Measurements from ENCODE around the gene EMC9. TPM values are rescaled to one million over a fixed set of nuclear protein-coding genes. Genes with fewer than 3 reads are reported as not detected.

EMC9 gene
- total and polyA plus RNA-seq, 4 donors: 8.6 to 17.8 (median 13.4) TPM

- H3K4me3 ChIP-seq (ENCODE audit: low read depth in 1 of 3, low read length in 3 of 3): no peak overlapping the region
- H3K36me3 ChIP-seq (ENCODE audit: control insufficient read depth in 4 of 4, insufficient read depth in 3 of 4, low read depth in 1 of 4, low read length in 3 of 4): peaks cover 4 to 31% (median 15%) of the 10 kb centered on the region in 4 donors
- H3K9ac ChIP-seq (ENCODE audit: low read depth in 1 of 2, low read length in 2 of 2): no peak overlapping the region
- peaks cover 5 to 29% (median 19%) of the 10 kb centered on the region in 4 donors for H3K4me1 ChIP-seq (ENCODE audit: control insufficient read depth in 4 of 4, insufficient read depth in 4 of 4, low read length in 3 of 4)
- no peak overlapping the region for H3K27ac ChIP-seq (ENCODE audit: low read depth in 1 of 2, low read length in 2 of 2)
- WGBS: 96% methylated on average over 10 of the region's 10 CpGs
- DNase-seq (ENCODE audit: low spot score): no peak
- no peaks in the 10 kb centered on the region for H3K9me3 ChIP-seq (ENCODE audit: control insufficient read depth in 4 of 4, low read length in 3 of 4)
- no peaks in the 10 kb centered on the region for H3K27me3 ChIP-seq (ENCODE audit: control insufficient read depth in 4 of 4, insufficient read depth in 4 of 4, low read length in 3 of 4)
- TF ChIP-seq YY1 (IDR thresholded peaks at IDR 0.05): no peak
- no peak for TF ChIP-seq NR2F2 (IDR thresholded peaks at IDR 0.05)
- TF ChIP-seq EGR1 (IDR thresholded peaks at IDR 0.05; ENCODE audit: low read depth in 2 of 2): no peak
- no peak for TF ChIP-seq FOXA2 (IDR thresholded peaks at IDR 0.05)
- TF ChIP-seq FOXA1 (IDR thresholded peaks at IDR 0.05): no peak
- no peak for TF ChIP-seq RXRA (IDR thresholded peaks at IDR 0.05)
- TF ChIP-seq JUND (IDR thresholded peaks at IDR 0.05): no peak
- no peak for TF ChIP-seq SP1 (IDR thresholded peaks at IDR 0.05)
- no peak for TF ChIP-seq HNF4G (IDR thresholded peaks at IDR 0.05)
- TF ChIP-seq ZBTB33 (IDR thresholded peaks at IDR 0.05): no peak
- TF ChIP-seq ATF3 (IDR thresholded peaks at IDR 0.05): no peak
- no peak for TF ChIP-seq GABPA (IDR thresholded peaks at IDR 0.05 in 1 of 2, conservative IDR thresholded peaks at IDR 0.05 in 1 of 2)
- no peak for TF ChIP-seq CTCF (IDR thresholded peaks at IDR 0.05; ENCODE audit: low read depth, low read length, missing input control)
These were observed 49.0 kb upstream of the EMC9 start for GRCh38 chr14:24190416-24190815.

- Histone ChIP-seq H3K36me3 (ENCODE audit: control insufficient read depth in 4 of 4, insufficient read depth in 3 of 4, low read depth in 1 of 4, low read length in 3 of 4) (peaks cover 8 to 40% (median 18%) of the 10 kb centered on the region in 4 donors), H3K27me3 (ENCODE audit: control insufficient read depth in 4 of 4, insufficient read depth in 4 of 4, low read length in 3 of 4) (no peaks in the 10 kb centered on the region), H3K4me3 (ENCODE audit: low read depth in 1 of 3, low read length in 3 of 3) (no peak overlapping the region), H3K4me1 (ENCODE audit: control insufficient read depth in 4 of 4, insufficient read depth in 4 of 4, low read length in 3 of 4) (peaks cover 5 to 23% (median 15%) of the 10 kb centered on the region in 4 donors), H3K27ac (ENCODE audit: low read depth in 1 of 2, low read length in 2 of 2) (no peak overlapping the region), H3K9ac (ENCODE audit: low read depth in 1 of 2, low read length in 2 of 2) (no peak overlapping the region), H3K9me3 (ENCODE audit: control insufficient read depth in 4 of 4, low read length in 3 of 4) (no peaks in the 10 kb centered on the region)
- DNase-seq (ENCODE audit: low spot score): no peak
- TF ChIP-seq CTCF (IDR thresholded peaks at IDR 0.05; ENCODE audit: low read depth, low read length, missing input control) (no peak), YY1 (IDR thresholded peaks at IDR 0.05) (no peak), ATF3 (IDR thresholded peaks at IDR 0.05) (no peak), MAX (IDR thresholded peaks at IDR 0.05) (no peak), HNF4A (conservative IDR thresholded peaks at IDR 0.05) (no peak), FOXA1 (IDR thresholded peaks at IDR 0.05) (no peak), TAF1 (conservative IDR thresholded peaks at IDR 0.05) (no peak), HNF4G (IDR thresholded peaks at IDR 0.05) (no peak), NR2F2 (IDR thresholded peaks at IDR 0.05) (no peak), GABPA (IDR thresholded peaks at IDR 0.05 in 1 of 2, conservative IDR thresholded peaks at IDR 0.05 in 1 of 2) (no peak), FOXA2 (IDR thresholded peaks at IDR 0.05) (no peak), JUND (IDR thresholded peaks at IDR 0.05) (no peak)
- whole genome bisulfite sequencing: 95% methylated on average over 9 of the region's 9 CpGs
These were observed 48.1 kb upstream of the EMC9 start for GRCh38 chr14:24189460-24189859.

Data from liver (tissue), 9 donors.